Mesothelial cell of epicardium (in vitro differentiated cells): ENCODE measurements around the gene ZFYVE28. TPM values are rescaled to one million over a fixed set of nuclear protein-coding genes. Genes with fewer than 3 reads are reported as not detected.
A peak's percentile ranks its signal among the peaks of the same experiment; 100 is the strongest.
"Not testable (repeated sequence)": the region's sequence is repeated elsewhere in the genome, so short reads cannot be mapped to it uniquely, and the experiment has no call there.

ENCODE experiments used
- DNase-seq, 2 experiments: peaks; one replicate each; pipeline ENCODE4 v3.0.0; 2021; ENCODE audit warnings: low spot score in 2 of 2; ENCODE audit not compliant: unreplicated experiment in 2 of 2
- H3K27ac Mint-ChIP-seq: 2 replicates; pipeline ENCODE4 v1.8.0; 2021; ENCODE audit warnings: mixed read lengths
- H3K27me3 Mint-ChIP-seq: 2 replicates; pipeline ENCODE4 v1.8.0; 2021; ENCODE audit warnings: low read depth, mixed read lengths
- H3K36me3 Mint-ChIP-seq: 2 replicates; pipeline ENCODE4 v1.8.0; 2021; ENCODE audit warnings: mixed read lengths
- H3K4me1 Mint-ChIP-seq: 2 replicates; pipeline ENCODE4 v1.8.0; 2021; ENCODE audit warnings: mixed read lengths
- H3K4me3 Mint-ChIP-seq: 2 replicates; pipeline ENCODE4 v1.8.0; 2021; ENCODE audit warnings: mild to moderate bottlenecking, moderate library complexity, mixed read lengths
- H3K9me3 Mint-ChIP-seq: 2 replicates; pipeline ENCODE4 v1.8.0; 2021; ENCODE audit warnings: mixed read lengths
- total RNA-seq: library from RNA; stranded (reverse); gene quantifications from 3 replicates; pipeline ENCODE4 v1.2.1, GENCODE V29; 2021
- TF ChIP-seq, protein P1 (sequence below): fragments of 200-600 bp; sonication (generic); IDR thresholded peaks from one replicate; pipeline ENCODE4 v1.5.0; 2021; ENCODE audit warnings: antibody characterized with exemption; ENCODE audit not compliant: unreplicated experiment

The ZFYVE28 gene
- 0.38 to 0.51 TPM (median 0.45 TPM) in 3 replicates for total RNA-seq

DNA sequence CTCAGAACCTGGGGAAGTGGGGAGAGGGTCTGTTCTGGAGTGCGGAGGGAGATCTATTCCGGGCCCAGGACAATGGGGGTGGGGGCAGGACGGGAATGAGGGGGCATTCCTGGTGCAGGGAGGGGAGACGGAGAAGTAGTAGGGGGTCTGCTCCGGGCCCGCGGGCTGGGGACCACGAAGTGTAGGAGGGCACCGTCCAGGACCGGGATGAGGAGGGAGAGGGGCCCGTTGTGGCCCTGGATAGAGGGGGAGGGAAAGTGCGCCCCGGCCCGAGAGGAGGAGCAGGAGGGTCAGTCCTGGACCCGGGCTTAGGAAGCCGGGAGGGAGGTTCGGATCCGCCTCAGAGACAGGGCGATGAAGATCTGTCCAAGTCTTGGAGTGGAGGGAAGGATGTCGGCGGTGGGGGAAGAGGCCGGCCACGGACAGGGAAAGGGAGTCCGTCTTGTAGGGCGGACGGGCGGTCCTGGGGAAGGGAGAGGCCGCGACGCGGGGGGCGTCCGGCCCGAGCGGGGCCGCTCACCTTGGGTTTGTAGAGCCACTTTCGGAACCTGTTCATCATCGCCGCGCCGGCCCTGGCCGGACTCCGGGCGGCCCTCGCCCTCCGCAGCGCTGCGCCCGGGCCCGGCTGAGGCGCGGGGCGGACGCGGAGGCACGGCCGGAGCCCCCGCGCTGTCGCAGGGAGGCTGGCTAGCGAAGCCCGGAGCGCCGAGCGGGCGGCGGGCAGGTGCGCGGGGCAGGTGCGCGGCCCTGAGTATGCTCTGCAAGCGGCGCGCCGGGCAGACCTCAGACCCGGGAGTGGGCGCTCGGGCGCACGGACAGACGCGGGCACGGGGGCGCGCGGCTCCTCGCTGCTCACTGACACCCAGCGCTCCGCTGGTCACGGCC is at the start of gene ZFYVE28:
Gene ZFYVE28, minus strand, starts transcription at position 881 of the 885 bp plus-strand sequence. Its CDS starts 322 bp downstream, at position 559.
- Mint-ChIP-seq H3K36me3 (no peaks in the 10 kb centered on the region), H3K4me3 (peak within 1 kb of the TSS; percentile 72), H3K4me1 (peaks cover 12% of the 10 kb centered on the region), H3K9me3 (no peaks in the 10 kb centered on the region), H3K27ac (no peak within 1 kb of the TSS), H3K27me3 (peaks cover 89% of the 10 kb centered on the region)
- TF ChIP-seq, protein P1, sequence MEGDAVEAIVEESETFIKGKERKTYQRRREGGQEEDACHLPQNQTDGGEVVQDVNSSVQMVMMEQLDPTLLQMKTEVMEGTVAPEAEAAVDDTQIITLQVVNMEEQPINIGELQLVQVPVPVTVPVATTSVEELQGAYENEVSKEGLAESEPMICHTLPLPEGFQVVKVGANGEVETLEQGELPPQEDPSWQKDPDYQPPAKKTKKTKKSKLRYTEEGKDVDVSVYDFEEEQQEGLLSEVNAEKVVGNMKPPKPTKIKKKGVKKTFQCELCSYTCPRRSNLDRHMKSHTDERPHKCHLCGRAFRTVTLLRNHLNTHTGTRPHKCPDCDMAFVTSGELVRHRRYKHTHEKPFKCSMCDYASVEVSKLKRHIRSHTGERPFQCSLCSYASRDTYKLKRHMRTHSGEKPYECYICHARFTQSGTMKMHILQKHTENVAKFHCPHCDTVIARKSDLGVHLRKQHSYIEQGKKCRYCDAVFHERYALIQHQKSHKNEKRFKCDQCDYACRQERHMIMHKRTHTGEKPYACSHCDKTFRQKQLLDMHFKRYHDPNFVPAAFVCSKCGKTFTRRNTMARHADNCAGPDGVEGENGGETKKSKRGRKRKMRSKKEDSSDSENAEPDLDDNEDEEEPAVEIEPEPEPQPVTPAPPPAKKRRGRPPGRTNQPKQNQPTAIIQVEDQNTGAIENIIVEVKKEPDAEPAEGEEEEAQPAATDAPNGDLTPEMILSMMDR = no peak
- DNase-seq = no peak

DNA sequence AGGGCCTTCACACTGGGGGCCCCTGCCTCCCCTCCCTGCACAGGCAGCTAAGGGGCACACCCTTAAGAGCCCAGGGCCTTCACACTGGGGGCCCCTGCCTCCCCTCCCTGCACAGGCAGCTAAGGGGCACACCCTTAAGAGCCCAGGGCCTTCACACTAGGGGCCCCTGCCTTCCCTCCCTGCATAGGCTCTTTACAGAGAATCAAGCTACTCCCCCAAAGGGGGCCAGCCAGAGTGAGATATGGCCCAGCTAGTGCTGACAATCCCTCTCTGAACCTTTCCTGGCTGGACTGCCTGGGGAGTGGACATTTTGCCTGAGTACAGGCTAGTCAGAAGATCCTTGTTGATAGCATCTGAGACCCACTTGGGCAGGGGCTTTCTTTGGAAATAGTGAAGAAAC is 47.1 kb upstream of the ZFYVE28 start:
- not testable (repeated sequence) for H3K9me3 Mint-ChIP-seq, DNase-seq, H3K4me3 Mint-ChIP-seq, H3K36me3 Mint-ChIP-seq, H3K27ac Mint-ChIP-seq, H3K27me3 Mint-ChIP-seq
- H3K4me1 Mint-ChIP-seq = peaks cover 32% of the 10 kb centered on the region

DNA sequence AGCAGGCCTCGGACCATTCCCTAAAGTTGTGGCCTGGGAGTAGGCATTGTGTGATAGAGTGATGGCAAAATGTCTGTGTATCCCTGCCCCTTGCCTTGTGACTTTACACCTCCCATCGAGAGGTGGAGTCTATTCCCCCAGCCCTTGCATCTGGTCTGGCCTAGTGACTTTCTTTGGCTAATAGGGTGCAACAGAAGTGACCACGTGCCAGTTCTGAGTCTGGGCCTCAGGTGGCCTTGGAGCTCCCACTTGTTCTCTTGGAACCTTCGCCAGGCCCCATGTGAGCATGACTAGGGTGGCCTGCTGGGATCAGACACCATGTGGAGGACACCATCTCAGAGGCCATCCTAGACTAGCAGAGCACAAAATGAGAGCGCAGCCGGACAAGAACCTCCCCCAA is 46.6 kb upstream of the ZFYVE28 start:
- H3K9me3 Mint-ChIP-seq = no peaks in the 10 kb centered on the region
- no peak overlapping the region for H3K27ac Mint-ChIP-seq
- peaks cover 26% of the 10 kb centered on the region for H3K4me1 Mint-ChIP-seq
- H3K27me3 Mint-ChIP-seq = peaks cover 2% of the 10 kb centered on the region
- TF ChIP-seq, protein P1 = no peak
- no peak overlapping the region for H3K4me3 Mint-ChIP-seq
- H3K36me3 Mint-ChIP-seq = peaks cover 1% of the 10 kb centered on the region
- DNase-seq = no peak

DNA sequence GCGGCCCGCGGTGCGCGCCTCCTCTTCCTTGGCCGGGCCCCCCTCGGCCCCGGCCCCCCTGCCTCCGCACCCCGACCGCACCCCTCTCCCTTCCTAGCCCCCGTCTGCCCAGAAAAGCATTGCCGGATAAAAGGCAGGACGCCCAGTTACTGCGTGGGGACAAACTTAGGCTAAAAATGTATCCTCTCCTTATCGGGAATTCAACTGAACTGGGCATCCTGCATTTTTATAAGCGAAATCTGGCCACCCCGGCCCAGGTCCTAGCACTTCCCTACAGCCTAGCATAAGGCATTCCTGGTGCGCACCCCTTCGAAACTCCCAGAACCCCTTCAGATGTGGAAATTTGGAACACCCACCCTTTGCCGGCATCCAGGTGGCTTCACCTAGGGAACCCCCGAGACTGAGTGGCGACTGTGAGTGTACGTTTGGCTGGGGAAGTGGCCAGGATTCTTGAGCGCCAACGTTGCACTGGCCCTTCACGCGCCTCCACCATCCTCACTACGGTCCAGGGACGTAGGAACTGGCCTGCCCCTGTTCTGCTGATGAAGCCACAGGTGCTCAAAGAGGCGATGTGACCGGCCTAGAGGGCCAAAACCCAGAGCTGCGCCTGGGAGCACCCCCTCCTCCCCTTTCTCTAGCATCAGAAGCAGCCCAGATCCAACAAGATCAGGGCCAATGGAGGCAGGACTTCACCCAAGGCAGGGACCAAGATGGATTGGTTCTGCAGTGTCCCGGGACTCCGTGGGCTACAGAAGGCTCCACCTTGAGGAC is 44.7 kb upstream of the ZFYVE28 start:
- Mint-ChIP-seq H3K4me3 (peak overlapping the region; percentile 62), H3K4me1 (peaks cover 16% of the 10 kb centered on the region), H3K9me3 (no peaks in the 10 kb centered on the region), H3K36me3 (peaks cover 1% of the 10 kb centered on the region), H3K27me3 (peaks cover 5% of the 10 kb centered on the region), H3K27ac (no peak overlapping the region)
- TF ChIP-seq, protein P1 = no peak
- DNase-seq = no peak

DNA sequence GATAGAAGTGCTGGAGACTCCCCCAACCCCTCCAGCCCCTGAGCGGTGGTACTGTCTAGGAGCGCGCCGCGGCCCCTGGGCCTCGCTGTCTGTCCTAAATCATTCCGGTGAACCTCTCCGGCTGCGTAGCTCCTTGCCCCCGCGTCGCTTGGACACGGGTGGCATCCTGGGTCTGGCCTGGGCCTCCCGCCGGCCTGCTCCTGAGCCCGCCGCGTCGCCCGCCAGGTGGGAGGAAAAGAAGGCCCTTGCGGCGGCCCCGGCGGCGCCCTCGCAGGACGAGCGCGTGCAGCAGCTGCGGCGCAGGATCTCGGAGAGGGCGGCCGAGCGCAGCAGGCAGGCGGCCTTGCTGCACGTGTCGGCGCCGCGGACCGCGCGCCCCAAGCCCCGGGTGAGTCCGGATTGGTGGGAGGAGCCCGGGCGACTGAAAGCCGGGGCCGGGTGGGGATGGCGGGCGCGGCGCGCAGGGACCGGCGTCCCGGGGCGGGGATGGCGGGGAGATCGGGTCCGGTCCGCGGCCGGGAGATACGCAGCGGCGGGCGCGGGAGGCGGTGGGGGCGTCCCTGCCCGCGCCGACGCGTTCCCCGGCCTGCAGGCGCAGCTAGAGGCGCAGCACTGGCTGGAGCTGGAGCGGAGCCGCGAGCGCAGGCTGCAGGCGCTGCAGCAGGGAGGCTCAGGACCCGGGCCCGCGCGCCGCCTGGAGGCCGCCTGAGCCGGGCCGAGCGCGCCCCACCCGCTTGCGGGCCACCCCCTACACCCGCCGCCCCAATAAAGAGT is 44.0 kb upstream of the ZFYVE28 start:
- Mint-ChIP-seq H3K27ac (no peak overlapping the region), H3K36me3 (peaks cover 1% of the 10 kb centered on the region), H3K4me1 (peaks cover 9% of the 10 kb centered on the region), H3K27me3 (peaks cover 5% of the 10 kb centered on the region), H3K4me3 (peak overlapping the region; percentile 65), H3K9me3 (no peaks in the 10 kb centered on the region)
- DNase-seq = peak; percentile 54 to 79
- TF ChIP-seq, protein P1 = no peak
